GM12878 (cell line): ENCODE measurements around the gene PFKM. TPM values are rescaled to one million over a fixed set of nuclear protein-coding genes. Genes with fewer than 3 reads are reported as not detected.

Source experiments
- ATF2 ChIP-seq: IDR thresholded peaks from 2 replicates; pipeline ENCODE4 v1.6.1; 2012; ENCODE audit warnings: low read length, inconsistent platforms
- BCL3 ChIP-seq: IDR thresholded peaks from 2 replicates; pipeline ENCODE4 v1.6.1; 2011; ENCODE audit warnings: borderline replicate concordance, low read depth, mild to moderate bottlenecking, moderate library complexity, low read length; ENCODE audit not compliant: insufficient read depth, poor library complexity, severe bottlenecking
- IKZF1 ChIP-seq: fragments of 450-650 bp; conservative IDR thresholded peaks from 2 replicates; pipeline ENCODE4 v1.6.1; 2017; ENCODE audit warnings: antibody characterized with exemption, mild to moderate bottlenecking
- MLLT1 ChIP-seq: fragments of 450-650 bp; IDR thresholded peaks from 2 replicates; pipeline ENCODE4 v1.6.1; 2016; ENCODE audit warnings: mild to moderate bottlenecking
- NBN ChIP-seq: fragments of 450-650 bp; IDR thresholded peaks from 2 replicates; pipeline ENCODE4 v1.6.1; 2016
- SRF ChIP-seq, 2 experiments: IDR thresholded peaks; 2 replicates each; pipeline ENCODE4 v1.6.1; 2011; ENCODE audit warnings: low read depth in 2 of 2, low read length in 2 of 2, mild to moderate bottlenecking in 1 of 2, moderate library complexity in 1 of 2
- SUZ12 ChIP-seq: fragments of 200-600 bp; sonication (generic); IDR thresholded peaks from one replicate; pipeline ENCODE4 v1.6.1; 2018; ENCODE audit warnings: antibody characterized with exemption, mild to moderate bottlenecking; ENCODE audit not compliant: unreplicated experiment
- TCF7 ChIP-seq: IDR thresholded peaks from 2 replicates; pipeline ENCODE4 v1.6.1; 2014; ENCODE audit warnings: antibody characterized with exemption, borderline replicate concordance
- ZNF217 ChIP-seq: fragments of 450-650 bp; IDR thresholded peaks from 2 replicates; pipeline ENCODE4 v1.6.1; 2017; ENCODE audit warnings: antibody characterized with exemption, mild to moderate bottlenecking
- ZNF622 ChIP-seq: fragments of 450-650 bp; IDR thresholded peaks from 2 replicates; pipeline ENCODE4 v1.6.1; 2017; ENCODE audit warnings: mild to moderate bottlenecking, inconsistent platforms
- polyA plus RNA-seq, 11 experiments: library from polyadenylated mRNA; depleted of rRNA in 4 of 11; unstranded in 6 of 11; stranded (reverse) in 5 of 11; fragments of >200 nt; fragmentation: Nextera tagmentation in 4 of 11; fragmentation: Illumina TruSeq in 1 of 11; extraction: Ambion mirVana in 4 of 11; extraction: Trizol in 1 of 11; gene quantifications; 1 replicate in 1 of 11; 2 replicates in 10 of 11; pipeline versions ENCODE4 v1.2.1 to v1.2.3, GENCODE V29; 2011 to 2016; ENCODE audit warnings: inconsistent platforms in 2 of 11, missing spikeins in 2 of 11, low read depth in 1 of 11
- total RNA-seq, 4 experiments: library from RNA; depleted of rRNA in 3 of 4; stranded (reverse); fragments of >200 nt in 3 of 4; fragmentation: Illumina TruSeq in 1 of 4; extraction: Trizol in 1 of 4; gene quantifications; 2 replicates each; pipeline versions ENCODE4 v1.2.1 to v1.2.3, GENCODE V29; 2013 to 2021

The PFKM gene
- total and polyA plus RNA-seq, 10 of the 15 experiments (the other 5 are each of a cell fraction or from before 2014, with no cell fraction given), result 27.6 to 80.0 (median 55.8) TPM

- TF ChIP-seq MLLT1 (no peak), ATF2 (no peak), BCL3 (no peak), ZNF217 (no peak), IKZF1 (no peak), SUZ12 (no peak), SRF (IDR thresholded peaks at IDR 0.05; ENCODE audit: low read depth in 2 of 2, low read length in 2 of 2) (no peak), ZNF622 (no peak), TCF7 (no peak), NBN (no peak)
Observed at GRCh38 chr12:48192861-48193260, 73.7 kb downstream of the PFKM start (continued).
